Retinal pigment epithelial cell (primary cell): ENCODE measurements around the gene STKLD1.

Experiments
- DNase-seq: peaks from one replicate; pipeline ENCODE4 v3.0.0-alpha.2; 2010; ENCODE audit warnings: low read depth
- H3K4me3 ChIP-seq: 2 replicates; pipeline ENCODE4 v1.5.1; 2011; ENCODE audit warnings: mild to moderate bottlenecking, low read length, control low read depth, moderate library complexity
- CTCF ChIP-seq: conservative IDR thresholded peaks from 2 replicates; pipeline ENCODE4 v1.5.1; 2011; ENCODE audit warnings: low read depth, low read length, control low read depth, inconsistent platforms

Gene STKLD1

DNA sequence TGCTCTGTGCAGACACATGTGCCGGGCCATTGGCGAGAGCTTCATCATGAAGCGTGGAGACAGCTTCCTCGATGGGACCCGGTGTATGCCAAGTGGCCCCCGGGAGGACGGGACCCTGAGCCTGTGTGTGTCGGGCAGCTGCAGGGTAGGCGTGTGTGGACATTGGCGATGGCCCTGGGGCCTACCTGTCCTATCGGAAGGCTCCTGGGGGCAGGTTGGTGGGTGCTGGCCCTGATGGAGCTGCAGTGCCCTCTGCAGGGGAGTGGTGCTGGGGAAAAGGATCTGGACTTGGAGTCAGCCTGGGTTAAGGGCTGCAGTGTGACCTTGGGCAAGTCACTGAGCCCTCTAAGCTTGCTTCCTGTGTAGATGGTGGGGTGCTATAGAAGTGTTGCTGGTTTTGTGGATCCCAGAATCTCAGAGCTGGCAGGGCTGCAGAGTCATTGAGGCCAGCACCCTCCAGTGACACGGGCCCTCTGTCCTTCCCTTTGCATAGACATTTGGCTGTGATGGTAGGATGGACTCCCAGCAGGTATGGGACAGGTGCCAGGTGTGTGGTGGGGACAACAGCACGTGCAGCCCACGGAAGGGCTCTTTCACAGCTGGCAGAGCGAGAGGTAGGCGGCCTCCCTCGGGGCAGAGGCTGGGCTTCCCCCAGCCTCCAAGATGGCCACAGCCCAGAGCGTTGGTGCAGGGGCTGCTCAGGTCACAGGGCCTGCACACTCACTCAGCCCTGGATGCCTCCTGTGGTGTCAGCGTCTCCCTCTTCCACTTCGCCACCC, 61.8 kb downstream of the STKLD1 start:
- peak; percentile 41 for TF ChIP-seq CTCF

GRCh38 chr9:133439337-133439736, 63.2 kb downstream of the STKLD1 start:
- no peak for TF ChIP-seq CTCF
- H3K4me3 ChIP-seq = no peak overlapping the region
- DNase-seq = no peak

More for the DNA sequence above, 61.8 kb downstream of the STKLD1 start:
- no peak overlapping the region for H3K4me3 ChIP-seq
- DNase-seq = no peak

- TF ChIP-seq CTCF = no peak
- no peak overlapping the region for H3K4me3 ChIP-seq
- no peak for DNase-seq
These were observed 64.7 kb downstream of the STKLD1 start for GRCh38 chr9:133440874-133441273.

DNA sequence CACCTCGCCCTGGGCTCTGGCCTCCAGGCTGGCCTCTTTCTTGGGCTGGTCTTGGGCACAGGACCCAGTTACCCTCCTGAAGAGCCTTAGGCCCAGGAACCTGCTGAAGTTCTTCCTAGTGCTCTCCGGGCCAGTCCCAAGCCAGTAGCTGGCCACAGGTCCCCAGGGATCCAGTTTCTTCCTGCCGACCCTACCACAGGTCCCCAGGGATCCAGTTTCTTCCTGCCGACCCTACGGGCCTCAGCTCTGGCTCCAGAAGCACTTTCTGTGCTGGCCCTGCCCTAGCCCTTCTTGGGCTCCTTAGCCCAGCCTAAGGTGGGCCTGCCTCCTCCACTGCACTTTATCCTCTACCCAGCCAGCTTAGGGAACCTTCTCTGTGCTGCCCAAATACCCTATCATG, 65.4 kb downstream of the STKLD1 start:
- no peak for DNase-seq
- no peak for TF ChIP-seq CTCF
- H3K4me3 ChIP-seq = no peak overlapping the region

DNA sequence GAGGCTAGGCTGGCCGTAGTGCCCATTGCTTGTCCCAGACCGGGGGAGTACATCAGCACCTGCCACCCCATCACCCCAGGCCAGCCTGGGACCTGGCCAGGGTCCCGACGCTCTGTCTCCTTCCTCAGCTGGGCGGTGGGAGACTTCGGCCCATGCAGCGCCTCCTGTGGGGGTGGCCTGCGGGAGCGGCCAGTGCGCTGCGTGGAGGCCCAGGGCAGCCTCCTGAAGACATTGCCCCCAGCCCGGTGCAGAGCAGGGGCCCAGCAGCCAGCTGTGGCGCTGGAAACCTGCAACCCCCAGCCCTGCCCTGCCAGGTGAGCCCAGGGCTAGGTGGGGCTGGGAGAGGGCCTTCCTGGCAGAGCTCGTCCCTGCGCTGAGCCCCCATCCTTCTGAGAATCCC, 67.1 kb downstream of the STKLD1 start:
- H3K4me3 ChIP-seq = no peak overlapping the region
- TF ChIP-seq CTCF = no peak
- DNase-seq = no peak

DNA sequence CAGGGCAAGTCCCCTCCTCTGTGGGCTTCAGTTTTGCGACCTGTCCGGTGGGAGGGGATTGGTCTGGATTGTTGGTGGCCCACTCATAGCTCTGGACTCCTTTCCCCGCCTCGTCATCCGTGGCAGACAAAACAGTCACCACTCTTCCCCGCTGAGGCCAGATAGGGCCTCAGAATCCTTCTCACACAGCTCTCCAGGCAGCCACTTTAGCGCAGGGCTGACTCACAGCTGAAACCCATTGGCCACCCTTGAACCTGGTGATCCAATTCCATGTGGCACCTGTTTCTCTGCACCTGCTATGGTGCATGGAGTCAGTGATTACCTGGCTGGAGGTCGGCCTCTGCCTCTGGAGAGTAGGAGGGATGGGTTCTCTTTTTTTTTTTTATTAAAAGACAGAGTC, 67.8 kb downstream of the STKLD1 start:
- DNase-seq = no peak
- no peak overlapping the region for H3K4me3 ChIP-seq
- TF ChIP-seq CTCF = no peak

DNA sequence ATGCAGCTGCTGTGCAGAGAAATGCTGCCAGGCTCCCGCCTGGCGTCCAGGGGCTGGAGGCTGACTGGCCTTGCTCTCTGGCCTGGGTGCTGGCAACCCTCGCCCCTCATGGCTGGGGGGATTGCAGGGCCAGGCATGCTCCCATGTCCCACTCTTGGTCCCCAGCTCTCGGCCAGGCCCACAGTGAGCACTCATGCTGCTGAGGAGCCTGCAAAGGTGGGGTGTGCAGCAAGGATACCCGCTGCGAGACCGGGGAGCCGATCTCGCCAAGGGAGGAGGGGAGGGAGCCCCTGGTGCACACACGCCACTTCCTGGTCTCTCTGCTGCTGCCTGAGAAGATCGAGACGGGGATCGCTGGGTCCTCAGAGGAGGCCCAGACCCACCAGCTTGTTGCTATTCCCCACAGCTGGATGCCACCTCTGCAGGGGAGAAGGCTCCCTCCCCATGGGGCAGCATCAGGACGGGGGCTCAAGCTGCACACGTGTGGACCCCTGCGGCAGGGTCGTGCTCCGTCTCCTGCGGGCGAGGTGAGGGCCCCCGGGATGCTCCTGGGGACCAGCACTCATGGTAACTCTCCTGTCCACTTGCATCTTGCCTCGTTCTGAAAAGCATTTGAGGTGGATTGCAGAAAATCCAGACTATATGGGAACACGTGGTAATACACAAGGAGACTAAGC, 69.3 kb downstream of the STKLD1 start:
- no peak for TF ChIP-seq CTCF
- no peak overlapping the region for H3K4me3 ChIP-seq
- no peak for DNase-seq
